MCF 10A (cell line): ENCODE results near the gene NCF4. TPM values are rescaled to one million over a fixed set of nuclear protein-coding genes. Genes with fewer than 3 reads are reported as not detected.

Source experiments
- BruUV-seq: library from RNA; stranded (reverse); fragments of 400-500 nt; replicated peaks from 2 replicates; lab custom pipeline; 2021; lab: Mats Ljungman, UMichigan
- CTCF ChIA-PET: fragments of 300-600 bp; sonication (Branson Sonifier 250); formaldehyde crosslinking; extraction: SDS; loops from one replicate; lab custom pipeline; 2021; ENCODE audit warnings: antibody characterized with exemption, inconsistent platforms; lab: Yijun Ruan, JAX
- POLR2A ChIA-PET: fragments of 300-600, 350-650 bp; sonication (Branson Sonifier 250); formaldehyde crosslinking; extraction: SDS; loops from one replicate; lab custom pipeline; 2020; ENCODE audit warnings: antibody characterized with exemption, inconsistent platforms; lab: Yijun Ruan, JAX
- DNase-seq: peaks from one replicate; pipeline ENCODE4 v3.0.0-alpha.2; 2018; ENCODE audit not compliant: unreplicated experiment
- H3K27ac Mint-ChIP-seq: one replicate; pipeline ENCODE4 v1.8.0; 2022; ENCODE audit warnings: mild to moderate bottlenecking, low read depth, mixed read lengths; ENCODE audit not compliant: unreplicated experiment
- H3K27me3 Mint-ChIP-seq: one replicate; pipeline ENCODE4 v1.8.0; 2022; ENCODE audit warnings: mixed read lengths; ENCODE audit not compliant: insufficient read depth, unreplicated experiment
- H3K36me3 Mint-ChIP-seq: one replicate; pipeline ENCODE4 v1.8.0; 2022; ENCODE audit warnings: mild to moderate bottlenecking, moderate library complexity, mixed read lengths; ENCODE audit not compliant: insufficient read depth, unreplicated experiment
- H3K4me1 Mint-ChIP-seq: one replicate; pipeline ENCODE4 v1.8.0; 2022; ENCODE audit warnings: mixed read lengths; ENCODE audit not compliant: insufficient read depth, unreplicated experiment
- H3K4me3 Mint-ChIP-seq: one replicate; pipeline ENCODE4 v1.8.0; 2022; ENCODE audit warnings: mild to moderate bottlenecking, moderate library complexity, mixed read lengths; ENCODE audit not compliant: unreplicated experiment
- H3K9me3 Mint-ChIP-seq: one replicate; pipeline ENCODE4 v1.8.0; 2022; ENCODE audit warnings: mixed read lengths; ENCODE audit not compliant: unreplicated experiment
- CTCF ChIP-seq: fragments of 200-600 bp; IDR thresholded peaks from one replicate; pipeline ENCODE4 v1.8.0; 2022; ENCODE audit warnings: antibody characterized with exemption, mild to moderate bottlenecking; ENCODE audit not compliant: unreplicated experiment
- intact Hi-C: fragments of 100-400 bp; cut with micrococcal nuclease; formaldehyde crosslinking; loops from 2 replicates; pipeline ENCODE4 v1.14.1; 2022
- total RNA-seq: library from RNA; stranded (reverse); gene quantifications from 2 replicates; pipeline ENCODE4 v1.2.3, GENCODE V29; 2022

Gene NCF4
- total RNA-seq, 1 experiment from 2014 or later, result not detected

- ChIA-PET POLR2A (no interaction called here), CTCF (no interaction called here)
- DNase-seq, result no peak
- Mint-ChIP-seq H3K27me3 (peaks cover 67% of the 10 kb centered on the region), H3K36me3 (no peaks in the 10 kb centered on the region), H3K4me1 (no peaks in the 10 kb centered on the region), H3K4me3 (no peak overlapping the region), H3K27ac (no peak overlapping the region), H3K9me3 (no peaks in the 10 kb centered on the region)
- TF ChIP-seq CTCF, result no peak
- BruUV-seq, result no TSS peak
- intact Hi-C loops, result no loop called here
Measured at GRCh38 chr22:36924151-36924698, 63.4 kb downstream of the NCF4 start.

GRCh38 chr22:36925388-36926290 is 64.8 kb downstream of the NCF4 start:
- Mint-ChIP-seq H3K9me3 (no peaks in the 10 kb centered on the region), H3K4me1 (no peaks in the 10 kb centered on the region), H3K4me3 (no peak overlapping the region), H3K36me3 (no peaks in the 10 kb centered on the region), H3K27me3 (peaks cover 68% of the 10 kb centered on the region), H3K27ac (no peak overlapping the region)
- CTCF ChIA-PET, result interaction anchor here (0.6 kb wide), 1 partner anchor 52 kb away, joined by 4 read pairs; no protein-coding TSS in a partner anchor
- intact Hi-C loops, result no loop called here
- POLR2A ChIA-PET, result no interaction called here
- no TSS peak for BruUV-seq
- TF ChIP-seq CTCF, result no peak
- DNase-seq, result peak; percentile 8

- no peak for TF ChIP-seq CTCF
- CTCF ChIA-PET, result interaction anchor here (0.6 kb wide), 1 partner anchor 51 kb away, joined by 4 read pairs; no protein-coding TSS in a partner anchor
- no peak overlapping the region for H3K4me3 Mint-ChIP-seq
- no peaks in the 10 kb centered on the region for H3K9me3 Mint-ChIP-seq
- no peak for DNase-seq
- H3K36me3 Mint-ChIP-seq, result no peaks in the 10 kb centered on the region
- POLR2A ChIA-PET, result no interaction called here
- intact Hi-C loops, result no loop called here
- no peak overlapping the region for H3K27ac Mint-ChIP-seq
- no peaks in the 10 kb centered on the region for H3K4me1 Mint-ChIP-seq
- BruUV-seq, result no TSS peak
- H3K27me3 Mint-ChIP-seq, result peaks cover 68% of the 10 kb centered on the region
Measured at GRCh38 chr22:36926309-36926708, 65.5 kb downstream of the NCF4 start.

- Mint-ChIP-seq H3K4me3 (no peak overlapping the region), H3K9me3 (no peaks in the 10 kb centered on the region), H3K4me1 (no peaks in the 10 kb centered on the region), H3K27ac (no peak overlapping the region), H3K36me3 (no peaks in the 10 kb centered on the region), H3K27me3 (peaks cover 67% of the 10 kb centered on the region)
- BruUV-seq, result no TSS peak
- no peak for TF ChIP-seq CTCF
- ChIA-PET CTCF (interaction anchor here (0.6 kb wide), 1 partner anchor 50 kb away, joined by 4 read pairs; no protein-coding TSS in a partner anchor), POLR2A (no interaction called here)
- intact Hi-C loops, result no loop called here
- DNase-seq, result no peak
Measured at GRCh38 chr22:36926721-36927435, 66.1 kb downstream of the NCF4 start.
